Lung (tissue), 12 donors: ENCODE measurements around the gene GRIN3B. TPM values are rescaled to one million over a fixed set of nuclear protein-coding genes. Genes with fewer than 3 reads are reported as not detected.

ENCODE experiments used
- ATAC-seq: fragments of 200-7000 bp; cut with Tn5 transposase; one replicate; pipeline ENCODE4 v1.9.1; 2020; ENCODE audit warnings: moderate number of reproducible peaks; ENCODE audit not compliant: insufficient read depth, low FRiP score
- DNase-seq, 3 donors: peaks; one replicate each; pipeline ENCODE4 v3.0.0-alpha.2; 2013 to 2017
- H3K27ac ChIP-seq, 2 donors: one replicate each; pipeline ENCODE4 v1.5.1; 2013; ENCODE audit warnings: mild to moderate bottlenecking in 2 of 2, moderate library complexity in 2 of 2, control low read depth in 1 of 2, inconsistent platforms in 1 of 2, low read depth in 1 of 2, low read length in 1 of 2
- H3K27me3 ChIP-seq, 3 donors: one replicate each; pipeline ENCODE4 v1.5.1; 2013; ENCODE audit warnings: low read length in 2 of 3; ENCODE audit not compliant: control insufficient read depth in 3 of 3, insufficient read depth in 3 of 3
- H3K36me3 ChIP-seq, 4 donors: one replicate each; pipeline ENCODE4 v1.5.1; 2013; ENCODE audit warnings: low read length in 4 of 4, mild to moderate bottlenecking in 1 of 4, moderate library complexity in 1 of 4; ENCODE audit not compliant: control insufficient read depth in 4 of 4, insufficient read depth in 4 of 4
- H3K4me1 ChIP-seq, 5 donors: one replicate each; pipeline ENCODE4 v1.5.1; 2013; ENCODE audit warnings: low read length in 5 of 5, mild to moderate bottlenecking in 2 of 5, moderate library complexity in 1 of 5; ENCODE audit not compliant: control insufficient read depth in 5 of 5, insufficient read depth in 5 of 5
- H3K4me3 ChIP-seq: one replicate; pipeline ENCODE4 v1.5.1; 2013; ENCODE audit warnings: mild to moderate bottlenecking, control low read depth, moderate library complexity
- H3K9ac ChIP-seq, 2 donors: one replicate each; pipeline ENCODE4 v1.5.1; 2013; ENCODE audit warnings: low read length in 2 of 2, control low read depth in 1 of 2; ENCODE audit not compliant: insufficient read depth in 1 of 2
- H3K9me3 ChIP-seq, 4 donors: one replicate each; pipeline ENCODE4 v1.5.1; 2013; ENCODE audit warnings: low read length in 3 of 4, mild to moderate bottlenecking in 1 of 4, moderate library complexity in 1 of 4; ENCODE audit not compliant: control insufficient read depth in 4 of 4, insufficient read depth in 3 of 4
- WGBS, 2 donors: extraction: QIAGEN DNeasy Blood & Tissue Kit; methylation state at CpG; one replicate each; pipeline ENCODE4 v1.1.7; 2013; 5-methylcytosine and 5-hydroxymethylcytosine counted together
- polyA plus RNA-seq, 2 donors: library from polyadenylated mRNA; stranded (reverse); fragments of 200-250 nt; gene quantifications; one replicate each; pipeline ENCODE4 v1.2.1, GENCODE V29; 2013
- total RNA-seq, 2 donors: library from RNA; depleted of rRNA in 1 of 2; stranded (reverse); fragments of >200 nt in 1 of 2; gene quantifications; one replicate each; pipeline ENCODE4 v1.2.1, GENCODE V29; 2014 to 2021
- TF ChIP-seq, protein P1 (sequence below): IDR thresholded peaks from 2 replicates; pipeline ENCODE4 v1.5.1; 2012; ENCODE audit warnings: mild to moderate bottlenecking; ENCODE audit errors: control extremely low read depth, extremely low read depth
- donor health status: control.
- donor health status: control.
- donor health status: Bipolar disorder and iron deficiency.
- donor health status: healthy.
- donor health status: DM: yes; HTN: yes; CAD: no.

GRIN3B gene
- total and polyA plus RNA-seq, 4 donors: 1.3 to 11.6 (median 2.4) TPM

GRCh38 chr19:990119-990571 lies 10.1 kb upstream of the GRIN3B start:
- H3K36me3 ChIP-seq: peaks cover 0 to 50% (median 9%) of the 10 kb centered on the region in 4 donors
- ATAC-seq (no peak), DNase-seq (no peak)
- H3K27me3 ChIP-seq: no peaks in the 10 kb centered on the region
- WGBS, 2 donors: 88 to 92% methylated on average over 27 of the region's 27 CpGs
- H3K4me3 ChIP-seq: no peak overlapping the region
- no peaks in the 10 kb centered on the region for H3K9me3 ChIP-seq
- no peak overlapping the region for H3K27ac ChIP-seq
- TF ChIP-seq, protein P1, sequence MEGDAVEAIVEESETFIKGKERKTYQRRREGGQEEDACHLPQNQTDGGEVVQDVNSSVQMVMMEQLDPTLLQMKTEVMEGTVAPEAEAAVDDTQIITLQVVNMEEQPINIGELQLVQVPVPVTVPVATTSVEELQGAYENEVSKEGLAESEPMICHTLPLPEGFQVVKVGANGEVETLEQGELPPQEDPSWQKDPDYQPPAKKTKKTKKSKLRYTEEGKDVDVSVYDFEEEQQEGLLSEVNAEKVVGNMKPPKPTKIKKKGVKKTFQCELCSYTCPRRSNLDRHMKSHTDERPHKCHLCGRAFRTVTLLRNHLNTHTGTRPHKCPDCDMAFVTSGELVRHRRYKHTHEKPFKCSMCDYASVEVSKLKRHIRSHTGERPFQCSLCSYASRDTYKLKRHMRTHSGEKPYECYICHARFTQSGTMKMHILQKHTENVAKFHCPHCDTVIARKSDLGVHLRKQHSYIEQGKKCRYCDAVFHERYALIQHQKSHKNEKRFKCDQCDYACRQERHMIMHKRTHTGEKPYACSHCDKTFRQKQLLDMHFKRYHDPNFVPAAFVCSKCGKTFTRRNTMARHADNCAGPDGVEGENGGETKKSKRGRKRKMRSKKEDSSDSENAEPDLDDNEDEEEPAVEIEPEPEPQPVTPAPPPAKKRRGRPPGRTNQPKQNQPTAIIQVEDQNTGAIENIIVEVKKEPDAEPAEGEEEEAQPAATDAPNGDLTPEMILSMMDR: no peak
- peaks cover 0 to 1% (median 0%) of the 10 kb centered on the region in 5 donors for H3K4me1 ChIP-seq
- no peak overlapping the region for H3K9ac ChIP-seq

- no peaks in the 10 kb centered on the region for H3K9me3 ChIP-seq
- 92 to 95% methylated on average over 23 of the region's 23 CpGs for WGBS, 2 donors
- H3K4me3 ChIP-seq: no peak overlapping the region
- TF ChIP-seq, protein P1: no peak
- peaks cover 0 to 2% (median 0%) of the 10 kb centered on the region in 5 donors for H3K4me1 ChIP-seq
- H3K36me3 ChIP-seq: peaks cover 0 to 50% (median 8%) of the 10 kb centered on the region in 4 donors
- ATAC-seq (no peak), DNase-seq (no peak)
- no peak overlapping the region for H3K27ac ChIP-seq
- no peaks in the 10 kb centered on the region for H3K27me3 ChIP-seq
- no peak overlapping the region for H3K9ac ChIP-seq
Observed at GRCh38 chr19:990746-991145, 9.5 kb upstream of the GRIN3B start.

DNA sequence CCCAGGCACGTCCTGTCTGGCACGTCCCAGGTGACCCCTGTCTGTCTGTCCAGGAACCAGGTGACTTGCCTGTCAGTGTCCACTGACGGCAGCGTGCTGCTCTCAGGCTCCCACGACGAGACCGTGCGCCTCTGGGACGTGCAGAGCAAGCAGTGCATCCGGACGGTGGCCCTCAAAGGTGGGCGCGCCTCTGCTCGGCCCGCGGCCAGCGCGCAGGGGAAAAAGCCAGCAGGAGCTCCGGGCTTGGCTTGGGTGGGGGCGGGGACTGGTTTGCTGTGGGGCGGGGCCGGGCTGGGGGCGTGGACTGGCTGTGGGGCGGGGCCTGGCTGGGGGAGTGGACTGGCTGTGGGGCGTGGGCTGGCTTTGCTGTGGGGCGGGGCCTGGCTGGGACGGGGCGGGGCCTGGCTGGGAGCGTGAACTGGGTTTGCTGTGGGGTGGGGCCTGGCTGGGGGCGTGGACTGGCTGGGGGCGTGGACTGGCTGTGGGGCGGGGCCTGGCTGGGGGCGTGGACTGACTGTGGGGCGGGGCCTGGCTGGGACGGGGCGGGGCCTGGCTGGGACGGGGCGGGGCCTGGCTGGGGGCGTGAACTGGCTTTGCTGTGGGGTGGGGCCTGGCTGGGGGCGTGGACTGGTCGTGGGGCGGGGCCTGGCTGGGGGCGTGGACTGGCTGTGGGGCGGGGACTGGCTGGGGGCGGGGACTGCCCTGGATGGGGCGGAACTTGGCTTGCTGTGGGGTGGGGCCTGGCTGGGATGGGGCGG lies 8.9 kb upstream of the GRIN3B start:
- DNase-seq: peak in 1 of 3 donors; percentile 40
- peaks cover 0 to 46% (median 7%) of the 10 kb centered on the region in 4 donors for H3K36me3 ChIP-seq
- peaks cover 0 to 7% (median 6%) of the 10 kb centered on the region in 5 donors for H3K4me1 ChIP-seq
- H3K27ac ChIP-seq: no peak overlapping the region
- no peak overlapping the region for H3K9ac ChIP-seq
- peaks cover 0 to 5% (median 5%) of the 10 kb centered on the region in 3 donors for H3K27me3 ChIP-seq
- ATAC-seq: no peak
- TF ChIP-seq, protein P1: no peak
- H3K4me3 ChIP-seq: no peak overlapping the region
- 90% methylated on average over 32 to 42 of the region's 47 CpGs for WGBS, 2 donors
- peaks cover 0 to 2% (median 0%) of the 10 kb centered on the region in 4 donors for H3K9me3 ChIP-seq
